Esophagus muscularis mucosa (tissue), 4 donors: Measurements from ENCODE around the gene CTXND2. TPM values are rescaled to one million over a fixed set of nuclear protein-coding genes. Genes with fewer than 3 reads are reported as not detected.

Experiments used
- DNase-seq: peaks from one replicate; pipeline ENCODE4 v3.0.0-alpha.2; 2017; ENCODE audit errors: extremely low spot score
- H3K27ac ChIP-seq, 4 donors: fragments of 200-600 bp; sonication (generic); replicated peaks in 1 of 4; 1 replicate in 3 of 4; 2 replicates in 1 of 4; pipeline ENCODE4 v1.5.1; 2016 to 2019; ENCODE audit warnings: mild to moderate bottlenecking in 1 of 4
- H3K27me3 ChIP-seq, 4 donors: fragments of 200-600 bp; sonication (generic); one replicate each; pipeline versions ENCODE4 v1.5.1 to v1.6.0; 2016 to 2019
- H3K36me3 ChIP-seq, 4 donors: fragments of 200-600 bp; sonication (generic); one replicate each; pipeline ENCODE4 v1.5.1; 2016 to 2019
- H3K4me1 ChIP-seq, 4 donors: fragments of 200-600 bp; sonication (generic); one replicate each; pipeline ENCODE4 v1.5.1; 2016 to 2019
- H3K4me3 ChIP-seq, 4 donors: fragments of 200-600 bp; sonication (generic); 1 replicate in 2 of 4; 2 replicates in 2 of 4; pipeline ENCODE4 v1.5.1; 2016 to 2019; ENCODE audit warnings: mild to moderate bottlenecking in 4 of 4, moderate library complexity in 1 of 4
- H3K9me3 ChIP-seq, 4 donors: fragments of 200-600 bp; sonication (generic); 1 replicate in 3 of 4; 2 replicates in 1 of 4; pipeline ENCODE4 v1.5.1; 2016 to 2019
- CTCF ChIP-seq, 3 experiments: fragments of 200-600 bp in 2 of 3; fragments of 450-650 bp in 1 of 3; sonication (generic) in 2 of 3; IDR thresholded peaks; one replicate each; pipeline ENCODE4 v1.5.1; 2017 to 2019; ENCODE audit warnings: antibody characterized with exemption in 3 of 3, mild to moderate bottlenecking in 2 of 3, moderate library complexity in 1 of 3
- EP300 ChIP-seq: sonication (generic); formaldehyde crosslinking; IDR thresholded peaks from one replicate; pipeline ENCODE4 v1.6.1; 2017; ENCODE audit warnings: antibody characterized with exemption
- POLR2A ChIP-seq: fragments of 450-650 bp; IDR thresholded peaks from one replicate; pipeline ENCODE4 v1.6.1; 2017; ENCODE audit warnings: antibody characterized with exemption, moderate library complexity, mild to moderate bottlenecking, low read depth
- POLR2AphosphoS5 ChIP-seq, 2 donors: sonication (generic); formaldehyde crosslinking; IDR thresholded peaks; one replicate each; pipeline ENCODE4 v1.6.1; 2017; ENCODE audit warnings: antibody characterized with exemption in 2 of 2
- WGBS: methylation state at CpG from one replicate; pipeline ENCODE4 v1.1.5; 2018; 5-methylcytosine and 5-hydroxymethylcytosine counted together
- intact Hi-C: fragments of 100-400 bp; cut with DNase I; formaldehyde crosslinking; loops from one replicate; pipeline ENCODE4 v1.15.1; 2023
- total RNA-seq, 4 donors: library from RNA; depleted of rRNA; stranded (reverse); fragments of >200 nt; gene quantifications; one replicate each; pipeline versions ENCODE4 v1.1.0 to v1.2.1, GENCODE V29; 2016

The CTXND2 gene
- total RNA-seq, 4 donors from 2014 or later = not detected

DNA sequence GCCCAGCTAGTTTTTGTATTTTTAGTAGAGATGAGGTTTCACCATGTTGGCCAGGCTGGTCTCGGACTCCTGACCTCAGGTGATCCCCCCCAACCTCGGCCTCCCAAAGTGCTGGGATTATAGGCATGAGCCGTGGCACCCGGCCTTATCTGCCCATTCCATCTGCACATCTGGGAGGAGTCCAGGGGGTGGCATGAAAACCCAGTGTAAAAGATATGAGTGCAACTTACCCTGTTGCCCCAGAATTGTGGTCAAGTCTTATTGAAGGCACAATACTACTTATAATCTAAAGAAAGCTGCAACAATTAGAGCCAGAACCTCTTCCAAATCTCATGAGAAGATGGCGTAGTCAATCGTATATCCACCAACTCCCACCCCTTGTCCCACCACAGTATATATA lies 18.4 kb downstream of the CTXND2 start:
- DNase-seq = no peak
- H3K36me3 ChIP-seq = no peaks in the 10 kb centered on the region
- no peaks in the 10 kb centered on the region for H3K27me3 ChIP-seq
- H3K4me1 ChIP-seq = no peaks in the 10 kb centered on the region
- no peaks in the 10 kb centered on the region for H3K9me3 ChIP-seq
- no peak overlapping the region for H3K27ac ChIP-seq
- 90% methylated on average over 6 of the region's 6 CpGs for WGBS
- no peak overlapping the region for H3K4me3 ChIP-seq
- intact Hi-C loops = no loop called here
- TF ChIP-seq POLR2AphosphoS5 (IDR thresholded peaks at IDR 0.05) = no peak

DNA sequence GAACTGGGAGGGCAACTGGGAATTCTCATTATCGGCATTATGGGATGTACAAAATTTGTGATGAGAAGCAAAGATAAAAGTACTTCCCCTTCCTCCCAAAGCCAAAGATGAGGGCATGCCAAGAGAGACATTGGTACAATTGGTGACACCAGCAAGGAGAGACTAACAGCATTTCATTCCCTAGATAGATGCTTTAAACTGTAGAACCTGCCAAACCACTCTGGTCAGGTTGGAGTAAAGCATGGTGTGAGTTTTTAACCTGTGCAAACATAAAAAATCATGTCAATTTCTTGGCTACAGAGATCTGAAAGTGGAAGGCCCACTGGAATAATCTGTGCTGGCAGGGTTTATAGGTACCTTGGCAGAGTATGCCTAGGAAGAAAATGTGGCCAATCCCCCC lies 19.4 kb downstream of the CTXND2 start:
- no peaks in the 10 kb centered on the region for H3K4me1 ChIP-seq
- intact Hi-C loops = no loop called here
- H3K9me3 ChIP-seq = no peaks in the 10 kb centered on the region
- TF ChIP-seq CTCF (IDR thresholded peaks at IDR 0.05) (no peak), POLR2AphosphoS5 (IDR thresholded peaks at IDR 0.05) (no peak), EP300 (no peak), POLR2A (no peak)
- 93% methylated on average over 1 of the region's 1 CpG for WGBS
- H3K27ac ChIP-seq = no peak overlapping the region
- no peak for DNase-seq
- no peaks in the 10 kb centered on the region for H3K36me3 ChIP-seq
- no peak overlapping the region for H3K4me3 ChIP-seq
- H3K27me3 ChIP-seq = no peaks in the 10 kb centered on the region

DNA sequence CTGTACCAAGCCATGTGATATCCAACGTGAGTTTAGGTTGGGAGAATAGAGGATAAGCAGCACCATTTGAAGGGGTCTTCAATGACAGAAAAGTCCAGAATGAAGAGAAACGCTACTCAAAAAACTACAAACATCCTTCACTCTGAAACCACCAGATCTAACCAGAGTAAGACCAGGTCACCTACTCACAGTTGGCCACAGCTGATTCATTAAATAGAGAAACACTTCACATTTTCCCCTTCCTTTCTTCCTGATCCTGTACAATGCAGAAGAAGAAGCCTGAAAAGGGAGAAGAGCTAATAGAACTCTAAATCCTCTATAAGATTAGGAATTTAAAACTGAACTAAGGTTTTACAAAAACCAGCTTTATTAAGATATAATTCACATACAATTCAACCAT lies 19.9 kb downstream of the CTXND2 start:
- 91% methylated on average over 2 of the region's 2 CpGs for WGBS
- no peaks in the 10 kb centered on the region for H3K36me3 ChIP-seq
- DNase-seq = no peak
- no peaks in the 10 kb centered on the region for H3K9me3 ChIP-seq
- no peaks in the 10 kb centered on the region for H3K4me1 ChIP-seq
- H3K4me3 ChIP-seq = no peak overlapping the region
- no peaks in the 10 kb centered on the region for H3K27me3 ChIP-seq
- intact Hi-C loops = no loop called here
- TF ChIP-seq CTCF (IDR thresholded peaks at IDR 0.05) (no peak), EP300 (no peak), POLR2AphosphoS5 (IDR thresholded peaks at IDR 0.05) (no peak), POLR2A (no peak)
- H3K27ac ChIP-seq = no peak overlapping the region

DNA sequence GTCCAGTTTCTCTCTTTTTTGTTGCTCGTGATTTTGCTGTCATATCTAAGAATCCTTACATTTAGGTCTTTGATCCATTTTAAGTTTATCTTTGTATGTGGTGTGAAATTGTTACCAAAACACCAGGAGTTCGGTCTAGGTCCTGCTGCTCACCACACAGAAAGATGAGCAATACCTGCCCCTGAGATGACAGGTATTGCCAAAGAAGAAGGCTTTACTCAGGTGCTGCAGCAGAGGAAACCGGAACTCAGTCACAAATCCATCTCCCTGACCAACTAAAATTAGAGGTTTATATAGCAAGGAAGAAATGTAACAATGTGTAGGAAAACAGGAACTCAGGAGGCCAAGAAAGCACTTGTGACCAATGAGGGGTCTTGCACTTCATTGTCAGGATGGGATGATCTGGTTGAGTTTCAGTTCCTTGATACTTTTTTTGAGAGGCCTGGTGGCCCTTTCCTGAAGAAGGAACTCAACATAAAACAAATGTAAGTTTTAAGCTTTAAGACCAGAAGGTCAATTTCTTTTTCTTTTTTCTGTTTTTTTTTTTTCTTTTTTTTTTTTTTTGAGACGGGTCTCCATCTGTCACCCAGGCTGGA lies 22.7 kb downstream of the CTXND2 start:
- intact Hi-C loops = loop anchor here (2.0 kb wide), 1 partner anchor 25 kb away; no protein-coding TSS in a partner anchor
- Histone ChIP-seq H3K4me1 (no peaks in the 10 kb centered on the region), H3K27me3 (no peaks in the 10 kb centered on the region), H3K4me3 (no peak overlapping the region), H3K27ac (no peak overlapping the region), H3K9me3 (no peaks in the 10 kb centered on the region), H3K36me3 (no peaks in the 10 kb centered on the region)
- TF ChIP-seq EP300 = no peak
- TF ChIP-seq CTCF (IDR thresholded peaks at IDR 0.05) = no peak
- TF ChIP-seq POLR2AphosphoS5 (IDR thresholded peaks at IDR 0.05) = no peak
- TF ChIP-seq POLR2A = no peak
- WGBS = 86% methylated on average over 4 of the region's 4 CpGs
- DNase-seq = no peak

GRCh38 chr1:150912623-150913022 lies 25.7 kb downstream of the CTXND2 start:
- no peak for TF ChIP-seq EP300
- TF ChIP-seq POLR2A = no peak
- no peak for TF ChIP-seq CTCF (IDR thresholded peaks at IDR 0.05)
- TF ChIP-seq POLR2AphosphoS5 (IDR thresholded peaks at IDR 0.05) = no peak
- Histone ChIP-seq H3K4me3 (no peak overlapping the region), H3K9me3 (no peaks in the 10 kb centered on the region), H3K4me1 (no peaks in the 10 kb centered on the region), H3K27me3 (no peaks in the 10 kb centered on the region), H3K27ac (no peak overlapping the region), H3K36me3 (no peaks in the 10 kb centered on the region)
- no peak for DNase-seq
- intact Hi-C loops = no loop called here
